ENCODE data around the gene PEX5L. TPM values are rescaled to one million over a fixed set of nuclear protein-coding genes. Genes with fewer than 3 reads are reported as not detected.

PEX5L gene
- total RNA-seq, 1 donor from 2014 or later = 40.8 TPM

GRCh38 chr3:179907784-179908482, 128.8 kb downstream of the PEX5L start:
- FAIRE-seq (no peak), DNase-seq (ENCODE audit: low spot score in 2 of 2) (no peak)

- no peak for FAIRE-seq
Observed at GRCh38 chr3:179902061-179902460, 134.7 kb downstream of the PEX5L start.

GRCh38 chr3:179898024-179898423, 138.7 kb downstream of the PEX5L start:
- no peak for FAIRE-seq
- no peak for DNase-seq (ENCODE audit: low spot score in 2 of 2)

More at GRCh38 chr3:179902061-179902460, 134.7 kb downstream of the PEX5L start:
- no peak for DNase-seq (ENCODE audit: low spot score in 2 of 2)

- FAIRE-seq (no peak), DNase-seq (ENCODE audit: low spot score in 2 of 2) (no peak)
Observed at GRCh38 chr3:179897231-179897630, 139.5 kb downstream of the PEX5L start.

- no peak for FAIRE-seq
- DNase-seq (ENCODE audit: low spot score in 2 of 2) = no peak
Observed at GRCh38 chr3:179896507-179896906, 140.2 kb downstream of the PEX5L start.

- DNase-seq (ENCODE audit: low spot score in 2 of 2) (no peak), FAIRE-seq (no peak)
Observed at GRCh38 chr3:179895330-179895729, 141.4 kb downstream of the PEX5L start.

- FAIRE-seq (peak; percentile 64), DNase-seq (ENCODE audit: low spot score in 2 of 2) (no peak)
Observed at GRCh38 chr3:179887295-179887943, 149.3 kb downstream of the PEX5L start.

- DNase-seq (ENCODE audit: low spot score in 2 of 2) (no peak), FAIRE-seq (no peak)
Observed at GRCh38 chr3:179885950-179886349, 150.8 kb downstream of the PEX5L start.

- no peak for DNase-seq (ENCODE audit: low spot score in 2 of 2)
- FAIRE-seq = no peak
Observed at GRCh38 chr3:179884136-179884535, 152.6 kb downstream of the PEX5L start.

GRCh38 chr3:179882292-179882691, 154.4 kb downstream of the PEX5L start:
- FAIRE-seq = no peak

GRCh38 chr3:179881791-179882190, 154.9 kb downstream of the PEX5L start:
- DNase-seq (ENCODE audit: low spot score in 2 of 2) (no peak), FAIRE-seq (no peak)

More at GRCh38 chr3:179882292-179882691, 154.4 kb downstream of the PEX5L start:
- DNase-seq (ENCODE audit: low spot score in 2 of 2) = peak in 1 of 2 donors; percentile 10

GRCh38 chr3:179880868-179881267, 155.9 kb downstream of the PEX5L start:
- no peak for FAIRE-seq
- DNase-seq (ENCODE audit: low spot score in 2 of 2) = no peak

- no peak for DNase-seq (ENCODE audit: low spot score in 2 of 2)
- no peak for FAIRE-seq
Observed at GRCh38 chr3:179876440-179876839, 160.3 kb downstream of the PEX5L start.

GRCh38 chr3:179872842-179873241, 163.9 kb downstream of the PEX5L start:
- DNase-seq (ENCODE audit: low spot score in 2 of 2) (no peak), FAIRE-seq (no peak)

- DNase-seq (ENCODE audit: low spot score in 2 of 2) (no peak), FAIRE-seq (no peak)
Observed at GRCh38 chr3:179871782-179872181, 165.0 kb downstream of the PEX5L start.

- DNase-seq (ENCODE audit: low spot score in 2 of 2) = no peak
- no peak for FAIRE-seq
Observed at GRCh38 chr3:179868715-179869114, 168.0 kb downstream of the PEX5L start.

GRCh38 chr3:179867961-179868360, 168.8 kb downstream of the PEX5L start:
- FAIRE-seq (no peak), DNase-seq (ENCODE audit: low spot score in 2 of 2) (no peak)

- FAIRE-seq = no peak
- DNase-seq (ENCODE audit: low spot score in 2 of 2) = no peak
Observed at GRCh38 chr3:179865861-179866505, 170.8 kb downstream of the PEX5L start.

GRCh38 chr3:179861953-179862352, 174.8 kb downstream of the PEX5L start:
- no peak for FAIRE-seq
- DNase-seq (ENCODE audit: low spot score in 2 of 2) = no peak

GRCh38 chr3:179861292-179861691, 175.4 kb downstream of the PEX5L start:
- DNase-seq (ENCODE audit: low spot score in 2 of 2) = no peak
- no peak for FAIRE-seq

- FAIRE-seq (no peak), DNase-seq (ENCODE audit: low spot score in 2 of 2) (no peak)
Observed at GRCh38 chr3:179860275-179861107, 176.2 kb downstream of the PEX5L start.
